Activated CD4-positive, alpha-beta T cell treated with anti-CD3 and anti-CD28 coated beads, Interleukin-2, amount 10 ng/mL, durations not matched to agents 24 days and 14 days (primary cell): ENCODE data around the gene GRN. TPM values are rescaled to one million over a fixed set of nuclear protein-coding genes. Genes with fewer than 3 reads are reported as not detected.

Experiments used
- DNase-seq: peaks from one replicate; pipeline ENCODE4 v3.0.0; 2022
- H3K27ac Mint-ChIP-seq: one replicate; pipeline ENCODE4 v1.8.0; 2022; ENCODE audit warnings: mild to moderate bottlenecking, mixed read lengths
- H3K27me3 Mint-ChIP-seq: one replicate; pipeline ENCODE4 v1.8.0; 2022; ENCODE audit warnings: mixed read lengths
- H3K36me3 Mint-ChIP-seq: one replicate; pipeline ENCODE4 v1.8.0; 2022; ENCODE audit warnings: low read depth, mild to moderate bottlenecking, mixed read lengths
- H3K4me1 Mint-ChIP-seq: one replicate; pipeline ENCODE4 v1.8.0; 2021; ENCODE audit warnings: mixed read lengths
- H3K4me3 Mint-ChIP-seq: one replicate; pipeline ENCODE4 v1.8.0; 2022; ENCODE audit warnings: mild to moderate bottlenecking, moderate library complexity, mixed read lengths
- H3K9me3 Mint-ChIP-seq: one replicate; pipeline ENCODE4 v1.8.0; 2021; ENCODE audit warnings: mixed read lengths
- intact Hi-C: fragments of 100-400 bp; cut with micrococcal nuclease; formaldehyde crosslinking; loops from one replicate; pipeline ENCODE4 v1.15.1; 2023
- total RNA-seq: library from RNA; stranded (reverse); gene quantifications from 2 replicates; pipeline ENCODE4 v1.2.3, GENCODE V29; 2022

The GRN gene
- total RNA-seq, result 33.0 and 34.6 TPM in 2 replicates

GRCh38 chr17:44344939-44345453 is at the start of gene GRN:
TSS of gene GRN (plus strand) at chr17:44345302. CDS start at chr17:44349165, 3,863 bp downstream.
- Mint-ChIP-seq H3K27ac (peak within 1 kb of the TSS; percentile 86), H3K4me1 (peaks cover 19% of the 10 kb centered on the region), H3K27me3 (peaks cover 13% of the 10 kb centered on the region), H3K9me3 (no peaks in the 10 kb centered on the region), H3K4me3 (peak within 1 kb of the TSS; percentile 92), H3K36me3 (no peaks in the 10 kb centered on the region)
- intact Hi-C loops, result loop anchor here (1.0 to 2.0 kb wide), 2 partner anchors 14 to 145 kb away; no protein-coding TSS in a partner anchor
- peak; percentile 96 for DNase-seq

- Mint-ChIP-seq H3K36me3 (no peaks in the 10 kb centered on the region), H3K9me3 (no peaks in the 10 kb centered on the region), H3K4me3 (no peak overlapping the region), H3K4me1 (peaks cover 2% of the 10 kb centered on the region), H3K27ac (no peak overlapping the region), H3K27me3 (peaks cover 13% of the 10 kb centered on the region)
- intact Hi-C loops, result no loop called here
- no peak for DNase-seq
Measured at GRCh38 chr17:44297975-44298374, 47.1 kb upstream of the GRN start.

- Mint-ChIP-seq H3K27me3 (peaks cover 26% of the 10 kb centered on the region), H3K9me3 (no peaks in the 10 kb centered on the region), H3K4me3 (no peak overlapping the region), H3K36me3 (no peaks in the 10 kb centered on the region), H3K27ac (no peak overlapping the region), H3K4me1 (peaks cover 3% of the 10 kb centered on the region)
- intact Hi-C loops, result no loop called here
- no peak for DNase-seq
Measured at GRCh38 chr17:44304651-44305050, 40.5 kb upstream of the GRN start.

GRCh38 chr17:44307387-44308186 is 37.5 kb upstream of the GRN start:
- peak; percentile 60 for DNase-seq
- H3K4me3 Mint-ChIP-seq, result peak overlapping the region; percentile 43

GRCh38 chr17:44308320-44308818 is 36.7 kb upstream of the GRN start, which contains the start of gene RUNDC3A:
TSS of gene RUNDC3A (plus strand) at chr17:44308601. CDS start at chr17:44308833, 232 bp downstream.
- H3K4me1 Mint-ChIP-seq, result peaks cover 3% of the 10 kb centered on the region
- DNase-seq, result peak; percentile 95
- intact Hi-C loops, result loop anchor here (2.0 kb wide), 1 partner anchor 16 kb away; the partner anchor contains the start of gene SLC25A39
- no peaks in the 10 kb centered on the region for H3K9me3 Mint-ChIP-seq
- peaks cover 37% of the 10 kb centered on the region for H3K27me3 Mint-ChIP-seq
- H3K4me3 Mint-ChIP-seq, result peak within 1 kb of the TSS; percentile 43
- H3K36me3 Mint-ChIP-seq, result no peaks in the 10 kb centered on the region
- H3K27ac Mint-ChIP-seq, result no peak within 1 kb of the TSS

More at GRCh38 chr17:44307387-44308186, 37.5 kb upstream of the GRN start:
- Mint-ChIP-seq H3K9me3 (no peaks in the 10 kb centered on the region), H3K36me3 (no peaks in the 10 kb centered on the region), H3K27me3 (peaks cover 32% of the 10 kb centered on the region), H3K27ac (no peak overlapping the region), H3K4me1 (peaks cover 3% of the 10 kb centered on the region)
- intact Hi-C loops, result loop anchor here (2.0 kb wide), 1 partner anchor 17 kb away; the partner anchor contains the start of gene SLC25A39

GRCh38 chr17:44308865-44309264 is 36.2 kb upstream of the GRN start:
- peak overlapping the region; percentile 29 for H3K4me3 Mint-ChIP-seq
- no peaks in the 10 kb centered on the region for H3K36me3 Mint-ChIP-seq
- H3K27ac Mint-ChIP-seq, result no peak overlapping the region
- intact Hi-C loops, result loop anchor here (2.0 kb wide), 1 partner anchor 16 kb away; the partner anchor contains the start of gene SLC25A39
- peaks cover 41% of the 10 kb centered on the region for H3K27me3 Mint-ChIP-seq
- peak; percentile 62 for DNase-seq
- no peaks in the 10 kb centered on the region for H3K9me3 Mint-ChIP-seq
- H3K4me1 Mint-ChIP-seq, result peaks cover 3% of the 10 kb centered on the region

- peaks cover 3% of the 10 kb centered on the region for H3K4me1 Mint-ChIP-seq
- no peaks in the 10 kb centered on the region for H3K9me3 Mint-ChIP-seq
- intact Hi-C loops, result loop anchor here (2.0 kb wide), 1 partner anchor 15 kb away; the partner anchor contains the start of gene SLC25A39
- H3K27me3 Mint-ChIP-seq, result peaks cover 46% of the 10 kb centered on the region
- H3K4me3 Mint-ChIP-seq, result peak overlapping the region; percentile 41
- H3K27ac Mint-ChIP-seq, result no peak overlapping the region
- no peak for DNase-seq
- no peaks in the 10 kb centered on the region for H3K36me3 Mint-ChIP-seq
Measured at GRCh38 chr17:44309472-44309871, 35.6 kb upstream of the GRN start.

- Mint-ChIP-seq H3K36me3 (no peaks in the 10 kb centered on the region), H3K27me3 (peaks cover 44% of the 10 kb centered on the region), H3K9me3 (no peaks in the 10 kb centered on the region), H3K27ac (no peak overlapping the region), H3K4me1 (peaks cover 3% of the 10 kb centered on the region), H3K4me3 (peak overlapping the region; percentile 41)
- no peak for DNase-seq
- intact Hi-C loops, result no loop called here
Measured at GRCh38 chr17:44310188-44310587, 34.9 kb upstream of the GRN start.

GRCh38 chr17:44310609-44311376 is 34.3 kb upstream of the GRN start:
- intact Hi-C loops, result no loop called here
- no peak overlapping the region for H3K4me3 Mint-ChIP-seq
- H3K27ac Mint-ChIP-seq, result no peak overlapping the region
- H3K4me1 Mint-ChIP-seq, result peaks cover 7% of the 10 kb centered on the region
- H3K27me3 Mint-ChIP-seq, result peaks cover 49% of the 10 kb centered on the region
- H3K36me3 Mint-ChIP-seq, result no peaks in the 10 kb centered on the region
- DNase-seq, result no peak
- H3K9me3 Mint-ChIP-seq, result no peaks in the 10 kb centered on the region

GRCh38 chr17:44311562-44312181 is 33.4 kb upstream of the GRN start:
- no peak for DNase-seq
- intact Hi-C loops, result no loop called here
- Mint-ChIP-seq H3K9me3 (no peaks in the 10 kb centered on the region), H3K27me3 (peaks cover 49% of the 10 kb centered on the region), H3K27ac (no peak overlapping the region), H3K4me1 (peaks cover 13% of the 10 kb centered on the region), H3K36me3 (no peaks in the 10 kb centered on the region), H3K4me3 (no peak overlapping the region)

- Mint-ChIP-seq H3K4me1 (peaks cover 10% of the 10 kb centered on the region), H3K36me3 (peaks cover 3% of the 10 kb centered on the region), H3K27me3 (peaks cover 49% of the 10 kb centered on the region), H3K27ac (no peak overlapping the region), H3K4me3 (no peak overlapping the region), H3K9me3 (no peaks in the 10 kb centered on the region)
- no peak for DNase-seq
- intact Hi-C loops, result no loop called here
Measured at GRCh38 chr17:44312396-44313104, 32.6 kb upstream of the GRN start.

- DNase-seq, result no peak
- H3K4me3 Mint-ChIP-seq, result peak overlapping the region; percentile 23
- no peaks in the 10 kb centered on the region for H3K9me3 Mint-ChIP-seq
- peaks cover 48% of the 10 kb centered on the region for H3K27me3 Mint-ChIP-seq
- H3K27ac Mint-ChIP-seq, result no peak overlapping the region
- intact Hi-C loops, result no loop called here
- peaks cover 10% of the 10 kb centered on the region for H3K4me1 Mint-ChIP-seq
- H3K36me3 Mint-ChIP-seq, result peaks cover 8% of the 10 kb centered on the region
Measured at GRCh38 chr17:44314031-44314430, 31.1 kb upstream of the GRN start.

- no peak for DNase-seq
- H3K4me3 Mint-ChIP-seq, result peak overlapping the region; percentile 23
Measured at GRCh38 chr17:44314524-44314868, 30.6 kb upstream of the GRN start.

More at GRCh38 chr17:44314524-44314868, 30.6 kb upstream of the GRN start:
- intact Hi-C loops, result no loop called here
- Mint-ChIP-seq H3K27ac (no peak overlapping the region), H3K36me3 (peaks cover 12% of the 10 kb centered on the region), H3K9me3 (no peaks in the 10 kb centered on the region), H3K27me3 (peaks cover 47% of the 10 kb centered on the region), H3K4me1 (peaks cover 10% of the 10 kb centered on the region)
